MM.1S (cell line): ENCODE data around the gene PGAM2.
"Not testable (repeated sequence)": the region's sequence is repeated elsewhere in the genome, so short reads cannot be mapped to it uniquely, and the experiment has no call there.

ENCODE experiments used
- DNase-seq: peaks from one replicate; pipeline ENCODE4 v3.0.0-alpha.2; 2015
- H2AFZ ChIP-seq: fragments of 300-600 bp; sonication (generic); 2 replicates; pipeline ENCODE4 v1.6.0; 2016; ENCODE audit warnings: antibody characterized with exemption, low read length
- H3F3A ChIP-seq: fragments of 300-600 bp; sonication (generic); 2 replicates; pipeline ENCODE4 v1.6.1; 2016; ENCODE audit warnings: mild to moderate bottlenecking, antibody characterized with exemption, low read length, moderate library complexity, mixed read lengths; ENCODE audit not compliant: insufficient read depth
- H3K27ac ChIP-seq: fragments of 300-600 bp; sonication (generic); 2 replicates; pipeline ENCODE4 v1.5.1; 2016; ENCODE audit warnings: mild to moderate bottlenecking, low read length
- H3K27me3 ChIP-seq: fragments of 300-600 bp; sonication (generic); replicated peaks from 2 replicates; pipeline ENCODE4 v1.6.0; 2016; ENCODE audit warnings: low read length; ENCODE audit not compliant: insufficient read depth
- H3K36me3 ChIP-seq: fragments of 300-600 bp; sonication (generic); replicated peaks from 2 replicates; pipeline ENCODE4 v1.6.1; 2016; ENCODE audit warnings: mild to moderate bottlenecking, low read length, mixed read lengths; ENCODE audit not compliant: insufficient read depth
- H3K4me1 ChIP-seq: fragments of 300-600 bp; sonication (generic); 2 replicates; pipeline ENCODE4 v1.6.1; 2016; ENCODE audit warnings: low read length, mixed read lengths
- H3K4me2 ChIP-seq: fragments of 300-600 bp; sonication (generic); 2 replicates; pipeline ENCODE4 v1.6.0; 2016; ENCODE audit warnings: low read depth, low read length
- H3K4me3 ChIP-seq: fragments of 300-600 bp; sonication (generic); 2 replicates; pipeline ENCODE4 v1.5.1; 2016; ENCODE audit warnings: low read length, mixed read lengths
- H3K79me2 ChIP-seq: fragments of 300-600 bp; sonication (generic); 2 replicates; pipeline ENCODE4 v1.6.1; 2016; ENCODE audit warnings: mixed run types, low read length, mixed read lengths
- H3K9ac ChIP-seq: fragments of 300-600 bp; sonication (generic); 2 replicates; pipeline ENCODE4 v1.6.1; 2016; ENCODE audit warnings: low read length, mixed read lengths
- H3K9me2 ChIP-seq: fragments of 300-600 bp; sonication (generic); replicated peaks from 2 replicates; pipeline ENCODE4 v1.6.1; 2016; ENCODE audit warnings: mild to moderate bottlenecking, low read length, mixed read lengths; ENCODE audit not compliant: insufficient read depth
- H3K9me3 ChIP-seq: fragments of 300-600 bp; sonication (generic); replicated peaks from 2 replicates; pipeline ENCODE4 v1.6.1; 2016; ENCODE audit warnings: mild to moderate bottlenecking, low read length, mixed read lengths; ENCODE audit not compliant: insufficient read depth
- H4K20me1 ChIP-seq: fragments of 300-600 bp; sonication (generic); 2 replicates; pipeline ENCODE4 v1.6.1; 2016; ENCODE audit warnings: mild to moderate bottlenecking, low read length, moderate library complexity, mixed read lengths; ENCODE audit not compliant: insufficient read depth

Gene PGAM2

DNA sequence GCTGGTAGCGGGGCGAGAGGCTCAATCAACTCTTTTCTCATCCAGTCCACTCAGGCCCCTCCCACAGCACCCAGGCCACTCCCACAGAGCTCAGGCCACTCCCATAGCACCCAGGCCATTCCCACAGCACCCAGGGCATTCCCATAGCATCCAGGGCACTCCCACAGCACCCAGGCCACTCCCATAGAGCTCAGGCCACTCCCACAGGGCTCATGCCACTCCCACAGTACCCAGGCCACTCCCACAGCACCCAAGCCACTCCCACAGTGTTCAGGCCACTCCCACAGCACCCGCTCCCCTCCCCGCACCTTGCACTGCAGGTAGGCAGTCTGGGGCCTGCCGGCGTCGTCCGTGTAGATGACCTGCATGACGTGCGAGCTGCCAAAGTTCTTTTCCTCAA is 29.0 kb downstream of the PGAM2 start:
- H3K27ac ChIP-seq, DNase-seq, H3K4me3 ChIP-seq, H3K36me3 ChIP-seq, H3F3A ChIP-seq, H3K9ac ChIP-seq, H2AFZ ChIP-seq, H4K20me1 ChIP-seq, H3K9me2 ChIP-seq, H3K79me2 ChIP-seq, H3K27me3 ChIP-seq, H3K9me3 ChIP-seq, H3K4me1 ChIP-seq, H3K4me2 ChIP-seq: not testable (repeated sequence)

DNA sequence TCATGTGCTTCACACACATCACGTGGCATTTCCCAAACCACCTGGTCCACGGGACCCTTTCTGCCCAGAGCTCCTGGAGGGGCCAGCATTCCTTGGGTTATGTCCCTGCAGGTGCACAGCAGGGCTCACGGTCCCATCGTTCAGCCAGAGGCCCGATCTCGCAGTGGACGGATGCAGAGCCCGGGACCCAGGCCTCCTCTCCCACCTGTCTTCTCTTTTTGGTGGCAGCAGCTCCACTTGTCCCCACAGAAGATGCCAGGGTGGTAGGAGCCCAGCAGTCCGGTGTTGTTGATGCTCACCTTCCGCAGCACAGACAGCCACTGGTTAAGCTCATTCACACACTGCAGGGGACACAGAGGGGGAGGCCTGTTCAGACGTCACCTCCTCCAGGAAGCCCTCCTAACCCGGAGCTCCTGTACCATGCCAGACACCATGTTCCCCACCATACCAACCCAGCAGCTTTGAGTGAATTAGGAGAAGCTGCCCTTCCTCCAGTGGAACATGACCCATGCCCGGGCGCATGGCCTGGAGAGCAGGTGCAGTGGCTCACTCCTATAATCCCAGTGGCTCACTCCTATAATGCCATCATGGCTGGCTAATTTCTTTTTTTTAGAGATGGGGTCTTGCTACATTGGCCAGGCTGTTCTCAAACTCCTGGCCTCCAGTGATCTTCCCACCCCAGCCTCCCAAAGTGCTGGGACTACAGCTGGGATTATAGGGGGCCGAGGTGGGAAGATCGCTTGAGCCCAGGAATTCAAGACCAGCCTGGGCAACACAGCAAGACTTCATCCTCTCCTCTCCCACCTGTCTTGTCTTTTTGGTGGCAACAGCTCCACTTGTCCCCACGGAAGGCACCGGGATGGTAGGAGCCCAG is 31.2 kb downstream of the PGAM2 start:
- DNase-seq, H2AFZ ChIP-seq, H3K9me2 ChIP-seq, H3K27me3 ChIP-seq, H3K79me2 ChIP-seq, H3K27ac ChIP-seq, H3K9me3 ChIP-seq, H3K4me3 ChIP-seq, H3K4me2 ChIP-seq, H4K20me1 ChIP-seq, H3K4me1 ChIP-seq, H3K36me3 ChIP-seq, H3K9ac ChIP-seq, H3F3A ChIP-seq: not testable (repeated sequence)

DNA sequence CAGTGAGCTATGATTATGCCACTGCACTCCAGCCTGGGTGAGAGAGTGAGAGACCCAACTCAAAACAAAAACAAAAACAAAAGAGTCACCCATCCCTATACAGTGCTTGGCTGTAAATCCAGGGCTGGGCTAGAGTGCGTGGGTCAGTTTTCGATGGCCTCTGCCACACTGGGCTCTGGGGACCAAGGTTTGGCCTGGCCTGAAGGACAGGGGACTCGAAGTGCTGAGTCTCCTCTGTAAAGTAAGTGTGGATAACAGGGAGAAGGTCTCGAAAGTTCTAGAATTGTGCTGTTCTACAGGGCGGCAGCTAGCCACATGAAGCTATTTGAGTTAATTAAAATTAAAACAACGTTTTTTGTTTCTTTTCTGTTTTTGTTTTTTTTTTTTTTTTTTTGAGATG is 33.3 kb downstream of the PGAM2 start:
- H3K36me3 ChIP-seq, H4K20me1 ChIP-seq, H3K9ac ChIP-seq, H3F3A ChIP-seq, H3K4me3 ChIP-seq, H3K9me2 ChIP-seq, H2AFZ ChIP-seq, H3K27me3 ChIP-seq, H3K4me1 ChIP-seq, H3K9me3 ChIP-seq, H3K79me2 ChIP-seq, DNase-seq, H3K4me2 ChIP-seq, H3K27ac ChIP-seq: not testable (repeated sequence)

DNA sequence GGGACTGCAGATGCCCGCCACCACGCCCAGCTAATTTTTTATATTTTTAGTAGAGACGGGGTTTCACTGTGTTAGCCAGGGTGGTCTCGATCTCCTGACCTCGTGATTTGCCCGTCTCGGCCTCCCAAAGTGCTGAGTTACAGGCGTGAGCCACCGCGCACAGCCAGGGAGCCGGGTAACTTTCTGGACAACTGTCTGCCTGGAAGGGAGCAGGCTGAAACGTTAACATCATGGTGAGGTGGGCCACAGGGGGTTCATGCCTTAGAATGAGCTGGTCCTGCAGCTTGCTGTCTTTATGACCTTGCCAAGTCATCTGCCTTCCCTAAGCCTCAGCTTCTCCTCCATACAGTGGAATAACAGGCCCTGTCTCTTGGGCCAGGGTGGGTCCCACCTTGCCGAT is 34.0 kb downstream of the PGAM2 start:
- not testable (repeated sequence) for H3K9ac ChIP-seq, H3K4me2 ChIP-seq, H3K4me3 ChIP-seq, H4K20me1 ChIP-seq, DNase-seq, H3F3A ChIP-seq, H3K4me1 ChIP-seq, H2AFZ ChIP-seq, H3K79me2 ChIP-seq, H3K27me3 ChIP-seq, H3K36me3 ChIP-seq, H3K9me2 ChIP-seq, H3K27ac ChIP-seq, H3K9me3 ChIP-seq

DNA sequence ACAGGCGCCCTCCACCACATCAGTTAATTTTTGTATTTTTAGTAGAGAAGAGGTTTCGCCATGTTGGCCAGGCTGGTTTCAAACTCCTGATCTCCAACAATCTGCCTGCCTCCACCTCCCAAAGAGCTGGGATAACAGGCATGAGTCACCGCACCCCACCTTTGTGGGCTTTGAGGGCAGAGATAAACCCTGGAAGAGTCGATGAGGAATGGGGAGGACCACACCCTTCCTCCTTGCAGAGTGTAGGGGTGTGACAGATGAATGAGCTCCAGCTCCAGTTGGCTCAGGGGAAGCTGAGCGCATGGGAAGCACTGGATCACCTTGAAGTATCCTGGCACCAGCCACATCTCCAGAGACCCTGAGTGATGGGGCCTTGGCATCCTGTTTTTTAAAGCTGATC is 35.3 kb downstream of the PGAM2 start:
- H2AFZ ChIP-seq, H3K4me1 ChIP-seq, H3F3A ChIP-seq, H3K9me2 ChIP-seq, H3K9ac ChIP-seq, H3K4me2 ChIP-seq, H3K36me3 ChIP-seq, H3K27ac ChIP-seq, H3K4me3 ChIP-seq, H3K79me2 ChIP-seq, H3K9me3 ChIP-seq, DNase-seq, H4K20me1 ChIP-seq, H3K27me3 ChIP-seq: not testable (repeated sequence)

DNA sequence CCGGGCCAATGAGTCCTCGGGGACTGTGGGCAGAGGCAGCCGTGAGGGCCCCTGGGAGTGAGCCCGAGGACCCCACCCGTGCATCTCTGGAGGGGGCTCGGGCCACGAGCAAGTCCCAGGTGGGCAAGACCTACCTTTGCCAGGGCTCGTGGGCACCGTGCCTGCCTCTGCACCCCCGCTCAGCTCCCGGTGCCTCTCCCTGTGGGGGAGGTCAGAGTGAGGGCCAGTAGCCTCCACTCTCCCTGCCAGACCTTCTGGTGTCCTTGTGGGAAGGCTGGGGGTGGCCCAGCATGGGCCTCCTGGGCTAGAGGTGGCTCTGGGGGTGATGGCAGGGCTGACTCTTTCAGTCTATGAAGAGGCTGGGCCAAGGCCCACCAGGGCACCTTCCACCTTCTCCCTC is 35.9 kb downstream of the PGAM2 start:
- H3K79me2 ChIP-seq, H3K4me3 ChIP-seq, H3F3A ChIP-seq, H3K36me3 ChIP-seq, H3K9me3 ChIP-seq, H4K20me1 ChIP-seq, DNase-seq, H3K9ac ChIP-seq, H2AFZ ChIP-seq, H3K27me3 ChIP-seq, H3K4me1 ChIP-seq, H3K9me2 ChIP-seq, H3K4me2 ChIP-seq, H3K27ac ChIP-seq: not testable (repeated sequence)

DNA sequence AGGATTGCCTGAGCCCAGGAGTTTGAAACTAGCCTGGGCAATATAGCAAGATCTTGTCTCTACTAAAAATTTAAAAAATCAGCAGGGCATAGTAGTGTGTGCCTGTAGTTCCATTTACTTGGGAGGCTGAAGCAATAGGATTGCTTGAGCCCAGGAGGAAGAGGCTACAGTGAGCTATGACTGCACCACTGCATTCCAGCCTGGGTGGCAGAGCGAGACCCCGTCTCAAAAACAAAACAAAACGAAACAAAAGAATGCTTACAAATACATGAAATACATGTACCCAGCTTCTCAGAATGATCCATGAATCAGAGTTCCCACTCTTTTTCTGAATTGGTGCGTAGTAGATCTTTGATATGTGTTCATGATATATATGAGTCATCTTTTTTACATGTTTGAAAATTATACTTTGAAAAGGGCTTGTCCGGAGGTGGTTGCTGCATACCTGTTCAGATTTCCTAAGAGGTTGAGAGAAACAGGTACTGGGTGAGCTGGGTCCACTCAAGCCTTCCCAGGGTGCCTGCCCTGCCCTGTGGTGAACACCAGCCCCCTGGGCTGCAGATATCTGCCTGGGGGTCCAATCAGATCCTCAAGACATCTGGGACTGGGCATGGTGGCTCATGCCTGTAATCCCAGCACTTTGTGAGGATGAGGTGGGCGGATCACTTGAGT is 42.4 kb downstream of the PGAM2 start:
- not testable (repeated sequence) for H3K4me1 ChIP-seq, H3K79me2 ChIP-seq, H2AFZ ChIP-seq, H3K4me3 ChIP-seq, H3K9ac ChIP-seq, DNase-seq, H4K20me1 ChIP-seq, H3K9me3 ChIP-seq, H3K9me2 ChIP-seq, H3K27me3 ChIP-seq, H3K27ac ChIP-seq, H3K4me2 ChIP-seq, H3K36me3 ChIP-seq, H3F3A ChIP-seq

DNA sequence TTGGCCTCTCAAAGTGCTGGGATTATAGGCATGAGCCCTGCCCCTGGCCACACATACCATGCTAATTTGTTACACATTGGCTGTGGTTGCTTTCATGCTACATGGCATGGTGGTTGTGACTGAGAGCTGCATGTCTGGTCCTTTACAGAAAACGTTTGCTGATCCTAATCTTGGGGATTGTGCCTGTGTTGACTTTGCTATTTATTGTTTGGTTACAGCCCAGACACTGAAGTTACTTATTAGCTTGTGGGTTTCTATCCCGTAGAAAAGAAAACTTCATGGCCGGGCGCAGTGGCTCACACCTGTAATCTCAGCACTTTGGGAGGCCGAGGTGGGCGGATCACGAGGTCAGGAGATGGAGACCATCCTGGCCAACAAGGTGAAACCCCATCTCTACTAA is 43.3 kb downstream of the PGAM2 start:
- H3K36me3 ChIP-seq, H3K4me1 ChIP-seq, H3K79me2 ChIP-seq, H3K9me2 ChIP-seq, H3K4me2 ChIP-seq, H4K20me1 ChIP-seq, H3F3A ChIP-seq, H3K4me3 ChIP-seq, H3K27me3 ChIP-seq, H3K9me3 ChIP-seq, H3K27ac ChIP-seq, DNase-seq, H2AFZ ChIP-seq, H3K9ac ChIP-seq: not testable (repeated sequence)
